Lower leg skin (tissue), 4 donors: ENCODE data around the gene MIA2. TPM values are rescaled to one million over a fixed set of nuclear protein-coding genes. Genes with fewer than 3 reads are reported as not detected.
"Not testable (repeated sequence)": the region's sequence is repeated elsewhere in the genome, so short reads cannot be mapped to it uniquely, and the experiment has no call there.

Experiments
- DNase-seq, 2 donors: peaks; one replicate each; pipeline ENCODE4 v3.0.0-alpha.2; 2019; ENCODE audit warnings: low spot score in 2 of 2
- H3K4me3 ChIP-seq: fragments of 200-600 bp; sonication (generic); 2 replicates; pipeline ENCODE4 v1.5.1; 2017; ENCODE audit warnings: mild to moderate bottlenecking, low read depth; ENCODE audit not compliant: poor library complexity, severe bottlenecking
- POLR2A ChIP-seq, 2 donors: fragments of 450-650 bp; IDR thresholded peaks; one replicate each; pipeline ENCODE4 v1.6.1; 2016 to 2017; ENCODE audit warnings: antibody characterized with exemption in 2 of 2, mild to moderate bottlenecking in 1 of 2, moderate library complexity in 1 of 2
- WGBS, 2 donors: methylation state at CpG; one replicate each; pipeline ENCODE4 v1.1.5; 2018; 5-methylcytosine and 5-hydroxymethylcytosine counted together
- intact Hi-C: fragments of 100-400 bp; cut with DNase I; formaldehyde crosslinking; loops from one replicate; pipeline ENCODE4 v1.15.0; 2023; ENCODE audit warnings: low total_unique reads
- total RNA-seq, 4 donors: library from RNA; depleted of rRNA; stranded (reverse); fragments of >200 nt; gene quantifications; one replicate each; pipeline ENCODE4 v1.1.0, GENCODE V29; 2016
- TF ChIP-seq, protein P1 (sequence below), 3 donors: fragments of 450-650 bp; IDR thresholded peaks; one replicate each; pipeline ENCODE4 v1.5.1; 2016; ENCODE audit warnings: antibody characterized with exemption in 3 of 3, mild to moderate bottlenecking in 3 of 3, moderate library complexity in 2 of 3

The MIA2 gene
- total RNA-seq, 4 donors from 2014 or later, result 14.0 to 19.5 (median 15.8) TPM

GRCh38 chr14:39247256-39247655, 13.5 kb downstream of the MIA2 start:
- no peak for DNase-seq
- no peak overlapping the region for H3K4me3 ChIP-seq
- WGBS, 2 donors, result 83 to 87% methylated on average over 1 of the region's 1 CpG
- intact Hi-C loops, result no loop called here
- TF ChIP-seq, protein P1, sequence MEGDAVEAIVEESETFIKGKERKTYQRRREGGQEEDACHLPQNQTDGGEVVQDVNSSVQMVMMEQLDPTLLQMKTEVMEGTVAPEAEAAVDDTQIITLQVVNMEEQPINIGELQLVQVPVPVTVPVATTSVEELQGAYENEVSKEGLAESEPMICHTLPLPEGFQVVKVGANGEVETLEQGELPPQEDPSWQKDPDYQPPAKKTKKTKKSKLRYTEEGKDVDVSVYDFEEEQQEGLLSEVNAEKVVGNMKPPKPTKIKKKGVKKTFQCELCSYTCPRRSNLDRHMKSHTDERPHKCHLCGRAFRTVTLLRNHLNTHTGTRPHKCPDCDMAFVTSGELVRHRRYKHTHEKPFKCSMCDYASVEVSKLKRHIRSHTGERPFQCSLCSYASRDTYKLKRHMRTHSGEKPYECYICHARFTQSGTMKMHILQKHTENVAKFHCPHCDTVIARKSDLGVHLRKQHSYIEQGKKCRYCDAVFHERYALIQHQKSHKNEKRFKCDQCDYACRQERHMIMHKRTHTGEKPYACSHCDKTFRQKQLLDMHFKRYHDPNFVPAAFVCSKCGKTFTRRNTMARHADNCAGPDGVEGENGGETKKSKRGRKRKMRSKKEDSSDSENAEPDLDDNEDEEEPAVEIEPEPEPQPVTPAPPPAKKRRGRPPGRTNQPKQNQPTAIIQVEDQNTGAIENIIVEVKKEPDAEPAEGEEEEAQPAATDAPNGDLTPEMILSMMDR (IDR thresholded peaks at IDR 0.05), result no peak
- no peak for TF ChIP-seq POLR2A (IDR thresholded peaks at IDR 0.05)

GRCh38 chr14:39251547-39251946, 17.8 kb downstream of the MIA2 start:
- intact Hi-C loops, result no loop called here
- TF ChIP-seq, protein P1 (IDR thresholded peaks at IDR 0.05), result no peak
- no peak for TF ChIP-seq POLR2A (IDR thresholded peaks at IDR 0.05)
- no peak overlapping the region for H3K4me3 ChIP-seq
- no peak for DNase-seq

DNA sequence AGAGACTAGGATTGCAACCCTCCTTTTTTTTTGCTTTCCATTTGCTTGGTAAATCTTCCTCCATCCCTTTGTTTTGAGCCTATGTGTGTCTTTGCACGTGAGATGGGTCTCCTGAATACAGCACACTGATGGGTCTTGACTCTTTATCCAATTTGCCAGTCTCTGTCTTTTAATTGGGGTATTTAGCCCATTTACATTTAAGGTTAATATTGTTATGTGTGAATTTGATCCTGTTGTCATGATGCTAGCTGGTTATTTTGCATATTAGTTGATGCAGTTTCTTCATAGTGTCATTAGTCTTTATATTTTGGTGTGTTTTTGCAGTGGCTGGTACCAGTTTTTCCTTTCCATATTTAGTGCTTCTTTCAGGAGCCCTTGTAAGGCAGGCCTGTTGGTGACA, 23.7 kb downstream of the MIA2 start:
- intact Hi-C loops, DNase-seq, H3K4me3 ChIP-seq: not testable (repeated sequence)
- 81 to 88% methylated on average over 1 of the region's 1 CpG for WGBS, 2 donors

GRCh38 chr14:39258782-39259545, 25.2 kb downstream of the MIA2 start:
- intact Hi-C loops, result no loop called here
- TF ChIP-seq, protein P1 (IDR thresholded peaks at IDR 0.05), result no peak
- TF ChIP-seq POLR2A (IDR thresholded peaks at IDR 0.05), result no peak
- H3K4me3 ChIP-seq, result no peak overlapping the region
- no peak for DNase-seq
- WGBS, 2 donors, result 76 to 82% methylated on average over 12 of the region's 12 CpGs

- DNase-seq, intact Hi-C loops, H3K4me3 ChIP-seq: not testable (repeated sequence)
- WGBS, 2 donors, result 82 to 87% methylated on average over 3 of the region's 3 CpGs
These were observed 26.4 kb downstream of the MIA2 start for GRCh38 chr14:39260161-39260560.

GRCh38 chr14:39262214-39262613, 28.5 kb downstream of the MIA2 start:
- DNase-seq, H3K4me3 ChIP-seq, intact Hi-C loops: not testable (repeated sequence)
- WGBS, 2 donors, result 91 to 95% methylated on average over 1 of the region's 1 CpG

DNA sequence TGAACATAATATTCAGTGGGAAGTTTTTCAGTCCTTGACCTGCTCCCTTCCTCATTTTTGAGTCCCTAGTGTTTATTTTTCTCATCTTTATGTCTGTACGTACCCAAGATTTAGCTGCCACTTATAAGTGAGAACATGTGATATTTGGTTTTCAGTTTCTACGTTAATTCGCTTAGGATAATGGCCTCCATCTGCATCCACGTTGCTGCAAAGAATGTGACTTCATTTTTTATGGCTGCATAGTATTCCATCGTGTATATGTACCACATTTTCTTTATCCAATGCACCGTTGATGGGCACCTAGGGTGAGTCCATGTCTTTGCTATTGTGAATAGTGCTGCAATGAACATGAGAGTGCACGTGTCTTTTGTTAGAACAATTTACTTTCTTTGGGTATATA, 30.3 kb downstream of the MIA2 start:
- WGBS, 2 donors, result 89 to 90% methylated on average over 7 of the region's 7 CpGs
- no peak overlapping the region for H3K4me3 ChIP-seq
- no peak for TF ChIP-seq POLR2A (IDR thresholded peaks at IDR 0.05)
- TF ChIP-seq, protein P1 (IDR thresholded peaks at IDR 0.05), result no peak
- no peak for DNase-seq
- intact Hi-C loops, result loop anchor here (2.0 kb wide), 1 partner anchor 35 kb away; no protein-coding TSS in a partner anchor
